Esophagus muscularis mucosa (tissue), 3 donors: ENCODE data around the gene DHX30.

Experiments used
- EP300 ChIP-seq: sonication (generic); formaldehyde crosslinking; IDR thresholded peaks from one replicate; pipeline ENCODE4 v1.6.1; 2017; ENCODE audit warnings: antibody characterized with exemption
- TF ChIP-seq, protein P1 (sequence below), 3 experiments: fragments of 200-600 bp in 2 of 3; fragments of 450-650 bp in 1 of 3; sonication (generic) in 2 of 3; IDR thresholded peaks; one replicate each; pipeline ENCODE4 v1.5.1; 2017 to 2019; ENCODE audit warnings: antibody characterized with exemption in 3 of 3, mild to moderate bottlenecking in 2 of 3, moderate library complexity in 1 of 3

DNA sequence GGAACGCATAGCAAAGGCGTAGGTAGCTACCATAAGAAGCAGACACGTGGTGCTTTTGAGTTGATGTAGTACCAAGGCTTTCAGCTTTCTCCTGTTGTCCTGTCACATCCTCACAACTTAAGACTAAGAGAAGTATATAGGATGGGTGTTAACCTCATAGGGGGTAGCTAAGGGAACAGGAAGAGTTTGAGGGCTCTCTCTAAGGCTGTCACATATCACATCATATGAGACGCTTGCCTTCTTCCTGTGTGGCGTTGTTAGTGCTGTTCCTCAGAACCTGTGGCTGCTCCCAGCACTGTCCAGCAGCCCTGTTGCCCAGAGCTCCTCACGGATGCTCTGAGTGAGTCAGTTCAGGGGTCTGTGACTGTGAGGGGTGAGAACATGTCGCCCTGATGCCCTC, 14.7 kb downstream of the DHX30 start:
- TF ChIP-seq, protein P1, sequence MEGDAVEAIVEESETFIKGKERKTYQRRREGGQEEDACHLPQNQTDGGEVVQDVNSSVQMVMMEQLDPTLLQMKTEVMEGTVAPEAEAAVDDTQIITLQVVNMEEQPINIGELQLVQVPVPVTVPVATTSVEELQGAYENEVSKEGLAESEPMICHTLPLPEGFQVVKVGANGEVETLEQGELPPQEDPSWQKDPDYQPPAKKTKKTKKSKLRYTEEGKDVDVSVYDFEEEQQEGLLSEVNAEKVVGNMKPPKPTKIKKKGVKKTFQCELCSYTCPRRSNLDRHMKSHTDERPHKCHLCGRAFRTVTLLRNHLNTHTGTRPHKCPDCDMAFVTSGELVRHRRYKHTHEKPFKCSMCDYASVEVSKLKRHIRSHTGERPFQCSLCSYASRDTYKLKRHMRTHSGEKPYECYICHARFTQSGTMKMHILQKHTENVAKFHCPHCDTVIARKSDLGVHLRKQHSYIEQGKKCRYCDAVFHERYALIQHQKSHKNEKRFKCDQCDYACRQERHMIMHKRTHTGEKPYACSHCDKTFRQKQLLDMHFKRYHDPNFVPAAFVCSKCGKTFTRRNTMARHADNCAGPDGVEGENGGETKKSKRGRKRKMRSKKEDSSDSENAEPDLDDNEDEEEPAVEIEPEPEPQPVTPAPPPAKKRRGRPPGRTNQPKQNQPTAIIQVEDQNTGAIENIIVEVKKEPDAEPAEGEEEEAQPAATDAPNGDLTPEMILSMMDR (IDR thresholded peaks at IDR 0.05) = no peak
- TF ChIP-seq EP300 = no peak
